ENCODE measurements around the gene CD2BP2. TPM values are rescaled to one million over a fixed set of nuclear protein-coding genes. Genes with fewer than 3 reads are reported as not detected.

The CD2BP2 gene
- total and polyA plus RNA-seq, 2 of the 8 experiments (the other 6 are each of a cell fraction or from before 2014, with no cell fraction given) = 22.4 to 55.3 TPM

DNA sequence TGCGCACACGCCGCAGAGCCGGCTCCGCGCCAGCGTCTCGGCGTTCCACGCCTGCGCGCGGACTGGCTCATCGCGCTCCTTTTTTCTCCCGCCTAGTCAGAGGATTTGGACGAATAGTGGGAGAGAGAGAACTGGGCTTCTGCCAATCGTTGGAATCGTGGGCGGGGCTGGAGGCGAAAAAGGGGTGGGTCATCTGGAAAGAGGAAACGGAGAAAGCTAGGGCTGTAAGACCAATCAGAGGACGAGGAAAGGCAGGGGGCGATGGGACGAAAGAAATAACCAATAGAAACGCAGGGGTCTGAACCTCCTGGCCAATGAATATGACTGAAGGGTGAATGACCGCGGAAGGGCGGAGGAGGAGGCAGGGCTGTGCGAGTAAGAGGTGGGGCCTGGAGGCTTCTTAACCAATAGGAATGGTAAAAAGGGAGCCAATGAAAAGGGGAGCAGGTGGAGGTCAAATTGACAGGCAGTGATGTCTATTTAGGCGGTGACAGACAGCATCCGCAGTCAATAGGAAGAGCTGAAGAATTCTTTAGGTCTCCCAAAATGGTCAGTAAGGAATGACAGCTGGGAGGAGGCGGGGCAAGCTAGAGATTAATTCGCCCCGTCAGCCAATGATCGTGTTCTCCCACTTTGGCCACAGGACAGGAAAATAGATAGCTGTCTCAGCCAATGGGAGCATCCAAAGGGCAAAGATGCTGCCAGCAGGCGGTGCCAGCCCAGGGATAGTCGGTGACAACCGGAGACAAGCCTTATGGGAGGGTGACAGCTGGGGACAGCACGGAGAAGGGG is 15.5 kb upstream of the CD2BP2 start, which contains the start of gene TBC1D10B (continued):
- TF ChIP-seq, protein P1, sequence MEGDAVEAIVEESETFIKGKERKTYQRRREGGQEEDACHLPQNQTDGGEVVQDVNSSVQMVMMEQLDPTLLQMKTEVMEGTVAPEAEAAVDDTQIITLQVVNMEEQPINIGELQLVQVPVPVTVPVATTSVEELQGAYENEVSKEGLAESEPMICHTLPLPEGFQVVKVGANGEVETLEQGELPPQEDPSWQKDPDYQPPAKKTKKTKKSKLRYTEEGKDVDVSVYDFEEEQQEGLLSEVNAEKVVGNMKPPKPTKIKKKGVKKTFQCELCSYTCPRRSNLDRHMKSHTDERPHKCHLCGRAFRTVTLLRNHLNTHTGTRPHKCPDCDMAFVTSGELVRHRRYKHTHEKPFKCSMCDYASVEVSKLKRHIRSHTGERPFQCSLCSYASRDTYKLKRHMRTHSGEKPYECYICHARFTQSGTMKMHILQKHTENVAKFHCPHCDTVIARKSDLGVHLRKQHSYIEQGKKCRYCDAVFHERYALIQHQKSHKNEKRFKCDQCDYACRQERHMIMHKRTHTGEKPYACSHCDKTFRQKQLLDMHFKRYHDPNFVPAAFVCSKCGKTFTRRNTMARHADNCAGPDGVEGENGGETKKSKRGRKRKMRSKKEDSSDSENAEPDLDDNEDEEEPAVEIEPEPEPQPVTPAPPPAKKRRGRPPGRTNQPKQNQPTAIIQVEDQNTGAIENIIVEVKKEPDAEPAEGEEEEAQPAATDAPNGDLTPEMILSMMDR (IDR thresholded peaks at IDR 0.05; ENCODE audit: control extremely low read depth in 1 of 3, insufficient read depth in 1 of 3, low read depth in 1 of 3, low read length in 3 of 3) = peak in 2 of 3 experiments; percentile 25 to 31; a peak in 2 of 4 replicates
- TF ChIP-seq NRF1 (IDR thresholded peaks at IDR 0.05; ENCODE audit: low read depth, low read length) (peak; percentile 89), PHF8 (conservative IDR thresholded peaks at IDR 0.05; ENCODE audit: low read depth, low read length) (0 out of 2 replicates have a peak, but pooled peaks have one; percentile 35), SP2 (IDR thresholded peaks at IDR 0.05; ENCODE audit: low read length) (peak; percentile 72), SIN3A (conservative IDR thresholded peaks at IDR 0.05 in 1 of 2, IDR thresholded peaks at IDR 0.05 in 1 of 2; ENCODE audit: low read depth in 1 of 2, low read length in 2 of 2) (peak; percentile 76 to 96; a peak in 2 of 4 replicates), SRF (IDR thresholded peaks at IDR 0.05; ENCODE audit: low read depth, low read length) (peak; percentile 76)
- TF ChIP-seq, protein P2, sequence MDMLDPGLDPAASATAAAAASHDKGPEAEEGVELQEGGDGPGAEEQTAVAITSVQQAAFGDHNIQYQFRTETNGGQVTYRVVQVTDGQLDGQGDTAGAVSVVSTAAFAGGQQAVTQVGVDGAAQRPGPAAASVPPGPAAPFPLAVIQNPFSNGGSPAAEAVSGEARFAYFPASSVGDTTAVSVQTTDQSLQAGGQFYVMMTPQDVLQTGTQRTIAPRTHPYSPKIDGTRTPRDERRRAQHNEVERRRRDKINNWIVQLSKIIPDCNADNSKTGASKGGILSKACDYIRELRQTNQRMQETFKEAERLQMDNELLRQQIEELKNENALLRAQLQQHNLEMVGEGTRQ (IDR thresholded peaks at IDR 0.05; ENCODE audit: low read length) = no peak

All from H1 (cell line).